Gastrocnemius medialis (tissue), 4 donors: ENCODE data around the gene SND1.

Experiments used
- POLR2A ChIP-seq, 2 donors: fragments of 450-650 bp; IDR thresholded peaks; one replicate each; pipeline ENCODE4 v1.6.1; 2017; ENCODE audit warnings: antibody characterized with exemption in 2 of 2, mild to moderate bottlenecking in 2 of 2, moderate library complexity in 2 of 2
- TF ChIP-seq, protein P1 (sequence below), 5 experiments: fragments of 450-650 bp in 3 of 5; fragments of 200-600 bp in 2 of 5; sonication (generic) in 2 of 5; IDR thresholded peaks in 4 of 5; conservative IDR thresholded peaks in 1 of 5; 1 replicate in 4 of 5; 2 replicates in 1 of 5; pipeline ENCODE4 v1.5.1; 2016 to 2019; ENCODE audit warnings: antibody characterized with exemption in 5 of 5, mild to moderate bottlenecking in 3 of 5, moderate library complexity in 3 of 5

DNA sequence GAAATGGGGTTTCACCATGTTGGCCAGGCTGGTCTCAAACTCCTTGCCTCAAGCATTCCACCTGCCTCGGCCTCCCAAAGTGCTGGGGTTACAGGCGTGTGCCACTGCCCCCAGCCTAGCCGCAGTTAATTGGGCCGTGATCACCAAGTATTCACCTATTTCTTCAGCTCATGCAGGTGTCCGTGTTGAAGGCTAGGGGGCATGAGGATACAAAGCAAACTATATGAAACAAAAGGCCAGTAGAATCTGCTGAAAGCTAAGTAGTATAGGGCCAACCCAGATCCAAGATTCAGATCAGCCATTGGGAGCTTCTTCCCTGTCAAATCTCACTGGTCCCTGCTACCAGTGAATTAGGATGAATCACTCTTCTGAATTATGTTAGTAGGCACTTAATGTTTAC, 305.9 kb downstream of the SND1 start:
- TF ChIP-seq, protein P1, sequence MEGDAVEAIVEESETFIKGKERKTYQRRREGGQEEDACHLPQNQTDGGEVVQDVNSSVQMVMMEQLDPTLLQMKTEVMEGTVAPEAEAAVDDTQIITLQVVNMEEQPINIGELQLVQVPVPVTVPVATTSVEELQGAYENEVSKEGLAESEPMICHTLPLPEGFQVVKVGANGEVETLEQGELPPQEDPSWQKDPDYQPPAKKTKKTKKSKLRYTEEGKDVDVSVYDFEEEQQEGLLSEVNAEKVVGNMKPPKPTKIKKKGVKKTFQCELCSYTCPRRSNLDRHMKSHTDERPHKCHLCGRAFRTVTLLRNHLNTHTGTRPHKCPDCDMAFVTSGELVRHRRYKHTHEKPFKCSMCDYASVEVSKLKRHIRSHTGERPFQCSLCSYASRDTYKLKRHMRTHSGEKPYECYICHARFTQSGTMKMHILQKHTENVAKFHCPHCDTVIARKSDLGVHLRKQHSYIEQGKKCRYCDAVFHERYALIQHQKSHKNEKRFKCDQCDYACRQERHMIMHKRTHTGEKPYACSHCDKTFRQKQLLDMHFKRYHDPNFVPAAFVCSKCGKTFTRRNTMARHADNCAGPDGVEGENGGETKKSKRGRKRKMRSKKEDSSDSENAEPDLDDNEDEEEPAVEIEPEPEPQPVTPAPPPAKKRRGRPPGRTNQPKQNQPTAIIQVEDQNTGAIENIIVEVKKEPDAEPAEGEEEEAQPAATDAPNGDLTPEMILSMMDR (IDR thresholded peaks at IDR 0.05 in 4 of 5, conservative IDR thresholded peaks at IDR 0.05 in 1 of 5): no peak
- no peak for TF ChIP-seq POLR2A (IDR thresholded peaks at IDR 0.05)
